Parathyroid adenoma (tissue), 2 donors: ENCODE data around the gene KIF17.

ENCODE experiments used
- H2AFZ ChIP-seq: fragments of 300-600 bp; sonication (generic); one replicate; pipeline ENCODE4 v1.7.0; 2017; ENCODE audit warnings: antibody characterized with exemption, mild to moderate bottlenecking
- H3K27ac ChIP-seq: fragments of 300-600 bp; sonication (generic); one replicate; pipeline ENCODE4 v1.7.0; 2017
- H3K27me3 ChIP-seq: fragments of 300-600 bp; sonication (generic); one replicate; pipeline ENCODE4 v1.7.0; 2017; ENCODE audit warnings: low read length; ENCODE audit not compliant: control insufficient read depth, insufficient read depth
- H3K36me3 ChIP-seq: fragments of 300-600 bp; sonication (generic); one replicate; pipeline ENCODE4 v1.7.0; 2017; ENCODE audit warnings: low read length; ENCODE audit not compliant: control insufficient read depth, insufficient read depth
- H3K4me1 ChIP-seq: fragments of 300-600 bp; sonication (generic); one replicate; pipeline ENCODE4 v1.7.0; 2017; ENCODE audit warnings: control low read depth
- H3K4me2 ChIP-seq: fragments of 300-600 bp; sonication (generic); one replicate; pipeline ENCODE4 v1.7.0; 2017; ENCODE audit warnings: low read length
- H3K4me3 ChIP-seq: fragments of 300-600 bp; sonication (generic); one replicate; pipeline ENCODE4 v1.7.0; 2017; ENCODE audit warnings: low read depth, low read length
- H3K79me2 ChIP-seq: fragments of 300-600 bp; sonication (generic); one replicate; pipeline ENCODE4 v1.7.0; 2017; ENCODE audit warnings: control low read depth
- H3K9ac ChIP-seq: fragments of 300-600 bp; sonication (generic); one replicate; pipeline ENCODE4 v1.7.0; 2017; ENCODE audit warnings: mild to moderate bottlenecking
- H3K9me3 ChIP-seq: fragments of 300-600 bp; sonication (generic); one replicate; pipeline ENCODE4 v1.7.0; 2017; ENCODE audit warnings: low read length; ENCODE audit not compliant: control insufficient read depth
- TF ChIP-seq, protein P1 (sequence below): fragments of 300-600 bp; sonication (generic); IDR thresholded peaks from one replicate; pipeline ENCODE4 v1.7.0; 2017; ENCODE audit warnings: antibody characterized with exemption, mild to moderate bottlenecking
- donor health status: primary hyperparathyroidism.

The KIF17 gene

DNA sequence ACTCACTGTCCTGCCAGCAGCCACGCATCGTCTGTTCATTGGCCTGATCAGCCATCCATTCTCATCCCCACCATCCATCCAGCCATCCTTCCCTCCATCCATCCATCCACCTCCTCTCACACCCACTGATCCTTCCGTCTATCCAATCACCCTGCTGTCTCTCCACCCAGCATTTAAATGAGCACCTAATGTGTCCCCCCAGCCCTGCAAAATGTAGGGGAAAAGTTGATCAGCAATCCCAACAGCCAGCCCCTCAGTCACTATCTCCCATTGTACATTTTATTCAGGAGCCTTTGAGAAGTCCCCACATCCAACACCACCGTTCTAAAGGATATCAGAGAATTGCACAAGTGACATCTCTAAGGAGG lies 45.6 kb downstream of the KIF17 start:
- TF ChIP-seq, protein P1, sequence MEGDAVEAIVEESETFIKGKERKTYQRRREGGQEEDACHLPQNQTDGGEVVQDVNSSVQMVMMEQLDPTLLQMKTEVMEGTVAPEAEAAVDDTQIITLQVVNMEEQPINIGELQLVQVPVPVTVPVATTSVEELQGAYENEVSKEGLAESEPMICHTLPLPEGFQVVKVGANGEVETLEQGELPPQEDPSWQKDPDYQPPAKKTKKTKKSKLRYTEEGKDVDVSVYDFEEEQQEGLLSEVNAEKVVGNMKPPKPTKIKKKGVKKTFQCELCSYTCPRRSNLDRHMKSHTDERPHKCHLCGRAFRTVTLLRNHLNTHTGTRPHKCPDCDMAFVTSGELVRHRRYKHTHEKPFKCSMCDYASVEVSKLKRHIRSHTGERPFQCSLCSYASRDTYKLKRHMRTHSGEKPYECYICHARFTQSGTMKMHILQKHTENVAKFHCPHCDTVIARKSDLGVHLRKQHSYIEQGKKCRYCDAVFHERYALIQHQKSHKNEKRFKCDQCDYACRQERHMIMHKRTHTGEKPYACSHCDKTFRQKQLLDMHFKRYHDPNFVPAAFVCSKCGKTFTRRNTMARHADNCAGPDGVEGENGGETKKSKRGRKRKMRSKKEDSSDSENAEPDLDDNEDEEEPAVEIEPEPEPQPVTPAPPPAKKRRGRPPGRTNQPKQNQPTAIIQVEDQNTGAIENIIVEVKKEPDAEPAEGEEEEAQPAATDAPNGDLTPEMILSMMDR: no peak
- no peaks in the 10 kb centered on the region for H3K4me1 ChIP-seq

DNA sequence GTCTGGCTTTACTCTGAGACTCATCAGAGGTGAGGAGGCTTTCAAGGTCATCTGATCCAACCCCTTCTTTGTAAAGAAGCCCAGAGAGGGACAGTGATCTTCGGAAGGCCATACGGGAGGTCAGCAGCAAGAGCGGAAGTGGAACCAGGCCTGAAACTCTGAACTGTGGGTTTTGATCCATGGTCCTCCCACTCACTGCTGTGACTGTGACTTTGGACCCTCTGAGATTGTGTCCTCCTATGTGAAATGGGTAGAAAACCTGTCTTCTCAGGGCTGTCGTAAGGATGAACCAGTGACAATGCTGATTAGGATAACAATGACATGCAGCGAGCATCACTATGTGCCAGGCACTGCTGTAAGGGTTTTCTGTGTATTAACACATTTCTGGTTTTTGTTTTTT lies 46.9 kb downstream of the KIF17 start:
- no peak overlapping the region for H3K9ac ChIP-seq
- H3K4me1 ChIP-seq: no peaks in the 10 kb centered on the region
- no peaks in the 10 kb centered on the region for H3K79me2 ChIP-seq
- H3K9me3 ChIP-seq: no peaks in the 10 kb centered on the region
- no peak overlapping the region for H3K4me3 ChIP-seq
- no peak overlapping the region for H2AFZ ChIP-seq
- no peaks in the 10 kb centered on the region for H3K36me3 ChIP-seq
- no peak overlapping the region for H3K27ac ChIP-seq
- TF ChIP-seq, protein P1: no peak
- no peak overlapping the region for H3K4me2 ChIP-seq
- no peaks in the 10 kb centered on the region for H3K27me3 ChIP-seq

More for the DNA sequence above, 45.6 kb downstream of the KIF17 start:
- Histone ChIP-seq H3K9ac (no peak overlapping the region), H3K4me3 (no peak overlapping the region), H3K27me3 (no peaks in the 10 kb centered on the region), H3K9me3 (no peaks in the 10 kb centered on the region), H3K4me2 (no peak overlapping the region), H3K36me3 (no peaks in the 10 kb centered on the region), H3K27ac (no peak overlapping the region), H2AFZ (no peak overlapping the region), H3K79me2 (no peaks in the 10 kb centered on the region)

DNA sequence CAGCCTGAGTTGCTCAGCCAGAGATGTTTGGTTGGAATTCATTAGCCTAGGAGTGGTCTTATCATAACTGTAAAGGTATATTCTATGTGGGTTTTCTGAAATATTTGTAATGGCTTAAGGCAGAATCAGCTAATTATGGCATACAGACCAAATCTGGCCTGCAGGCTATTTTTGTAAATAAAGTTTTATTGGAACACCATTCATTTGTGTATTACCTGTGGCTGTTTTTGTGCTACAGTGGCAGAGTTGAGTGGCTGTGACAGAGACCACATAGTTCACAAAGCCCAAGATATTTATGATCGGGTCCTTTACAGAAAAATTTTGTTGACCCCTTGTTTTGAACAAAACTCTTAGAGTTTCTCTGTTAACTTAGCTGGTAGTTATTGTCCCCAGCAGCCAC lies 49.2 kb downstream of the KIF17 start:
- H2AFZ ChIP-seq: no peak overlapping the region
- no peaks in the 10 kb centered on the region for H3K79me2 ChIP-seq
- no peak overlapping the region for H3K27ac ChIP-seq
- no peaks in the 10 kb centered on the region for H3K36me3 ChIP-seq
- no peak overlapping the region for H3K4me3 ChIP-seq
- H3K27me3 ChIP-seq: no peaks in the 10 kb centered on the region
- TF ChIP-seq, protein P1: no peak
- H3K4me2 ChIP-seq: no peak overlapping the region
- no peaks in the 10 kb centered on the region for H3K4me1 ChIP-seq
- H3K9me3 ChIP-seq: no peaks in the 10 kb centered on the region
- H3K9ac ChIP-seq: no peak overlapping the region

DNA sequence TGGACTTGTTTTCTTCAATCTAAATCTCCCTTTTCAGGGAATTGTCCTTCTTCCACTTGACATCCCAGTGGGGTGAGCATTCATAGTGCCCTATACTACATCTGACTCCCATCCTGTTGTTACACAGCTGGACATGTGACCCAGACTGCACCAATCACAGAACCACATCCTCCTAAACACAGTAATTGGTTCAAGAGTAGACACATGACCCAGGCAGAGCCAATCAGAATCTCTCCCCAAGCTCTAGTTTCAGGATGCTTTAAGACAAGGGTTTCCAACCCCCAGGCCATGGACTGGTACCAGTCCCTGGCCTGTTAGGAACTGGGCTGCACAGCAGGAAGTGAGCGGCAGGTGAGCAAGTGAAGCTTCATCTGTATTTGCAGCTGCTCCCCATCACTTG lies 51.0 kb downstream of the KIF17 start:
- no peak overlapping the region for H3K27ac ChIP-seq
- H3K9ac ChIP-seq: no peak overlapping the region
- H2AFZ ChIP-seq: no peak overlapping the region
- H3K9me3 ChIP-seq: no peaks in the 10 kb centered on the region
- no peak overlapping the region for H3K4me3 ChIP-seq
- peaks cover under 1% of the 10 kb centered on the region for H3K79me2 ChIP-seq
- H3K4me2 ChIP-seq: no peak overlapping the region
- no peaks in the 10 kb centered on the region for H3K27me3 ChIP-seq
- H3K36me3 ChIP-seq: no peaks in the 10 kb centered on the region
- no peaks in the 10 kb centered on the region for H3K4me1 ChIP-seq
- TF ChIP-seq, protein P1: no peak

DNA sequence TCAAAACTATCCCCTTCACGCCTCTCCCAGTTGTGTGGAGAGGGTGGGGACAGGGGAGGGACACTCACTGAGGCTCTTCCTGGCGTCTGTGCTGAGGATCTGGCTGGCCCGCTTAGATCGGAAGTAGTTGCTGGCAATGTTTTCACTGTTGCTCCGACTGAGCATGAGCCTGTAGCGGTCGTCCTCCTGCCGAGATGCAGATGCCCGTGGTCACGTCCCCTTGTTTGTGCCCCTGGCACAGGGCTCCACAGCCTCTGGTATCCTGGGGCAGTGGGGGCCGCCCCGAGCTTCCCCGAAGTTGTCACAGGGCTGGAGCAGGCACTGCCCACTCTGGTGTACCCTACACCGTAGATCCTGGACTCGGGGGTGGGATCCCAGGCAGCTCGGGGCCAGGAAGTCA lies 51.7 kb downstream of the KIF17 start:
- Histone ChIP-seq H2AFZ (no peak overlapping the region), H3K4me3 (no peak overlapping the region), H3K9me3 (no peaks in the 10 kb centered on the region), H3K9ac (no peak overlapping the region), H3K4me2 (no peak overlapping the region), H3K36me3 (no peaks in the 10 kb centered on the region), H3K79me2 (peaks cover 4% of the 10 kb centered on the region), H3K4me1 (no peaks in the 10 kb centered on the region), H3K27ac (no peak overlapping the region), H3K27me3 (no peaks in the 10 kb centered on the region)
- TF ChIP-seq, protein P1: no peak
